Progenitor cell of endocrine pancreas (in vitro differentiated cells): ENCODE measurements around the gene ARL14. TPM values are rescaled to one million over a fixed set of nuclear protein-coding genes. Genes with fewer than 3 reads are reported as not detected.
A peak's percentile ranks its signal among the peaks of the same experiment; 100 is the strongest.

ENCODE experiments used
- DNase-seq: peaks from one replicate; pipeline ENCODE4 v3.0.0; 2021; ENCODE audit warnings: low spot score; ENCODE audit not compliant: unreplicated experiment
- H3K27ac Mint-ChIP-seq: 2 replicates; pipeline ENCODE4 v1.8.0; 2021; ENCODE audit warnings: mild to moderate bottlenecking, moderate library complexity, mixed read lengths
- H3K27me3 Mint-ChIP-seq: 2 replicates; pipeline ENCODE4 v1.8.0; 2021; ENCODE audit warnings: mixed read lengths
- H3K36me3 Mint-ChIP-seq: 2 replicates; pipeline ENCODE4 v1.8.0; 2022; ENCODE audit warnings: mixed read lengths; ENCODE audit not compliant: insufficient read depth
- H3K4me1 Mint-ChIP-seq: 2 replicates; pipeline ENCODE4 v1.8.0; 2021; ENCODE audit warnings: low read depth, mixed read lengths
- H3K4me3 Mint-ChIP-seq: 2 replicates; pipeline ENCODE4 v1.8.0; 2021; ENCODE audit warnings: low read depth, mild to moderate bottlenecking, moderate library complexity, mixed read lengths
- H3K9me3 Mint-ChIP-seq: 2 replicates; pipeline ENCODE4 v1.8.0; 2021; ENCODE audit warnings: low read depth, mixed read lengths
- total RNA-seq: library from RNA; stranded (reverse); gene quantifications from 2 replicates; pipeline ENCODE4 v1.2.1, GENCODE V29; 2021
- TF ChIP-seq, protein P1 (sequence below): fragments of 200-600 bp; sonication (generic); IDR thresholded peaks from one replicate; pipeline ENCODE4 v1.5.0; 2021; ENCODE audit warnings: antibody characterized with exemption, mild to moderate bottlenecking; ENCODE audit not compliant: unreplicated experiment

ARL14 gene
- total RNA-seq, 1 donor from 2014 or later = 0.50 TPM

DNA sequence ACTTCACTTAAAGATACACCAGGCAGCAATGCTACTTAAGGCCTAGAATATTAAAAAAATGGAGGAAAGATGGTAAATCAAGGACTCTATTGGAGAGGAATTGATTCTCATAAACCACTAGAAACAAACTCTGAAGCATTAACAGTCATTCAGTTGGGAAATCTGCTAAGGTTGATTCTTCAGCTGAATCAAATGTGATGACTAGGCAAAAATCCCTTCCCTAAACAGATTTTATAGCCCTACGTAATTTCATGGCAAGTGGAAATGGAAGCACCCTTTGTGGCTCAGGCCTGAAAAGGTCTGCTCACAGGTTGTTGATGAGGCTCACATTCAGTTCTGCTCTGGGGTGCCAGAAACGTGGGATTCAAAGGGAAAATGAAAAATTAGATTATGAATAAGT lies 38.8 kb upstream of the ARL14 start:
- Mint-ChIP-seq H3K27me3 (no peaks in the 10 kb centered on the region), H3K27ac (no peak overlapping the region), H3K36me3 (no peaks in the 10 kb centered on the region), H3K9me3 (no peaks in the 10 kb centered on the region), H3K4me3 (no peak overlapping the region), H3K4me1 (peaks cover 2% of the 10 kb centered on the region)
- DNase-seq = no peak
- TF ChIP-seq, protein P1, sequence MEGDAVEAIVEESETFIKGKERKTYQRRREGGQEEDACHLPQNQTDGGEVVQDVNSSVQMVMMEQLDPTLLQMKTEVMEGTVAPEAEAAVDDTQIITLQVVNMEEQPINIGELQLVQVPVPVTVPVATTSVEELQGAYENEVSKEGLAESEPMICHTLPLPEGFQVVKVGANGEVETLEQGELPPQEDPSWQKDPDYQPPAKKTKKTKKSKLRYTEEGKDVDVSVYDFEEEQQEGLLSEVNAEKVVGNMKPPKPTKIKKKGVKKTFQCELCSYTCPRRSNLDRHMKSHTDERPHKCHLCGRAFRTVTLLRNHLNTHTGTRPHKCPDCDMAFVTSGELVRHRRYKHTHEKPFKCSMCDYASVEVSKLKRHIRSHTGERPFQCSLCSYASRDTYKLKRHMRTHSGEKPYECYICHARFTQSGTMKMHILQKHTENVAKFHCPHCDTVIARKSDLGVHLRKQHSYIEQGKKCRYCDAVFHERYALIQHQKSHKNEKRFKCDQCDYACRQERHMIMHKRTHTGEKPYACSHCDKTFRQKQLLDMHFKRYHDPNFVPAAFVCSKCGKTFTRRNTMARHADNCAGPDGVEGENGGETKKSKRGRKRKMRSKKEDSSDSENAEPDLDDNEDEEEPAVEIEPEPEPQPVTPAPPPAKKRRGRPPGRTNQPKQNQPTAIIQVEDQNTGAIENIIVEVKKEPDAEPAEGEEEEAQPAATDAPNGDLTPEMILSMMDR = no peak

GRCh38 chr3:160641665-160642309 lies 35.2 kb upstream of the ARL14 start:
- Mint-ChIP-seq H3K4me3 (no peak overlapping the region), H3K9me3 (no peaks in the 10 kb centered on the region), H3K4me1 (peaks cover 4% of the 10 kb centered on the region), H3K27ac (no peak overlapping the region), H3K36me3 (no peaks in the 10 kb centered on the region), H3K27me3 (no peaks in the 10 kb centered on the region)
- TF ChIP-seq, protein P1 = no peak
- no peak for DNase-seq

GRCh38 chr3:160643994-160644393 lies 33.0 kb upstream of the ARL14 start:
- Mint-ChIP-seq H3K4me3 (no peak overlapping the region), H3K27me3 (no peaks in the 10 kb centered on the region), H3K27ac (no peak overlapping the region), H3K4me1 (peaks cover 4% of the 10 kb centered on the region), H3K36me3 (no peaks in the 10 kb centered on the region), H3K9me3 (no peaks in the 10 kb centered on the region)
- TF ChIP-seq, protein P1 = peak; percentile 43
- DNase-seq = no peak

DNA sequence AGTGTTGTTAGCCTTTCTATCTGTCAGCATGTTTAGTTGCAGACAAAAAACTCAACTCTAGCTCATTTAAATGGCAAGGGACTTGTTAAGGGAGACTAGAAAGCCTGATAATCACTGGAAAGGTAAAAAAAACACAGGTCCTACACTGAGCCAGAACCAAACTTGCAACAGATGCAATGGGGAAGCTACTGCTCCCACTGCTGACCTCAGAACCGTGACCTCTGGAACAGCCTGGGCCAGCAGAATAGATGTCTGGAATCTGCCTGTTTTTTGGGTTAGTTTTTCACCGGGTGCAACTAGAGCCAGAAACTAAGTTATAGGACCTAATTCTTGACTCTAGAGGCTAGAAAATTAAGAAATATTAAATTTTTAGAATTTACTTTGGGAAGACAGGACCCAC lies 32.5 kb upstream of the ARL14 start:
- no peaks in the 10 kb centered on the region for H3K27me3 Mint-ChIP-seq
- H3K4me3 Mint-ChIP-seq = no peak overlapping the region
- TF ChIP-seq, protein P1 = no peak
- peaks cover 4% of the 10 kb centered on the region for H3K4me1 Mint-ChIP-seq
- H3K36me3 Mint-ChIP-seq = no peaks in the 10 kb centered on the region
- no peak overlapping the region for H3K27ac Mint-ChIP-seq
- DNase-seq = no peak
- H3K9me3 Mint-ChIP-seq = no peaks in the 10 kb centered on the region

- Mint-ChIP-seq H3K36me3 (no peaks in the 10 kb centered on the region), H3K27ac (no peak overlapping the region), H3K9me3 (no peaks in the 10 kb centered on the region), H3K4me1 (peaks cover 2% of the 10 kb centered on the region), H3K4me3 (no peak overlapping the region), H3K27me3 (no peaks in the 10 kb centered on the region)
- TF ChIP-seq, protein P1 = no peak
- no peak for DNase-seq
Measured at GRCh38 chr3:160648701-160649100, 28.3 kb upstream of the ARL14 start.
